GM21529 (cell line): ENCODE results near the gene FOXO1.

Source experiments
- ATAC-seq: cut with Tn5 transposase; IDR thresholded peaks from one replicate; pipeline ENCODE4 v1.9.1; 2021; ENCODE audit not compliant: unreplicated experiment

FOXO1 gene

GRCh38 chr13:40640202-40640601, 26.2 kb downstream of the FOXO1 start:
- ATAC-seq = no peak

GRCh38 chr13:40639221-40639681, 27.2 kb downstream of the FOXO1 start:
- no peak for ATAC-seq

- ATAC-seq = no peak
These were observed 28.8 kb downstream of the FOXO1 start for GRCh38 chr13:40637643-40638042.

GRCh38 chr13:40635315-40635995, 31.0 kb downstream of the FOXO1 start:
- no peak for ATAC-seq

- ATAC-seq = no peak
These were observed 33.5 kb downstream of the FOXO1 start for GRCh38 chr13:40632915-40633314.

GRCh38 chr13:40631605-40632004, 34.8 kb downstream of the FOXO1 start:
- ATAC-seq = peak; percentile 28

- peak; percentile 81 for ATAC-seq
These were observed 36.6 kb downstream of the FOXO1 start for GRCh38 chr13:40629678-40630384.

GRCh38 chr13:40626977-40627376, 39.5 kb downstream of the FOXO1 start:
- ATAC-seq = no peak

- no peak for ATAC-seq
These were observed 39.9 kb downstream of the FOXO1 start for GRCh38 chr13:40626561-40626960.

- ATAC-seq = no peak
These were observed 41.5 kb downstream of the FOXO1 start for GRCh38 chr13:40624986-40625385.

- no peak for ATAC-seq
These were observed 42.1 kb downstream of the FOXO1 start for GRCh38 chr13:40624383-40624782.

GRCh38 chr13:40622761-40623160, 43.7 kb downstream of the FOXO1 start:
- no peak for ATAC-seq

- ATAC-seq = no peak
These were observed 44.2 kb downstream of the FOXO1 start for GRCh38 chr13:40622246-40622645.

- no peak for ATAC-seq
These were observed 47.0 kb downstream of the FOXO1 start for GRCh38 chr13:40619479-40619814.

- ATAC-seq = no peak
These were observed 47.6 kb downstream of the FOXO1 start for GRCh38 chr13:40618581-40619478.

GRCh38 chr13:40617801-40618356, 48.6 kb downstream of the FOXO1 start:
- ATAC-seq = no peak

- no peak for ATAC-seq
These were observed 50.8 kb downstream of the FOXO1 start for GRCh38 chr13:40615619-40616018.

GRCh38 chr13:40613914-40614313, 52.5 kb downstream of the FOXO1 start:
- no peak for ATAC-seq

GRCh38 chr13:40613192-40613818, 53.1 kb downstream of the FOXO1 start:
- peak; percentile 82 for ATAC-seq

- no peak for ATAC-seq
These were observed 54.4 kb downstream of the FOXO1 start for GRCh38 chr13:40612041-40612440.

GRCh38 chr13:40611635-40612034, 54.8 kb downstream of the FOXO1 start:
- ATAC-seq = no peak
